Ascending aorta (tissue), 2 donors: ENCODE results near the gene WBP1L. TPM values are rescaled to one million over a fixed set of nuclear protein-coding genes. Genes with fewer than 3 reads are reported as not detected.

Experiments
- DNase-seq, 2 donors: peaks; one replicate each; pipeline ENCODE4 v3.0.0-alpha.2; 2019; ENCODE audit warnings: low spot score in 2 of 2
- H3K27ac ChIP-seq, 2 donors: fragments of 200-600 bp; sonication (generic); one replicate each; pipeline ENCODE4 v1.5.1; 2016 to 2017; ENCODE audit warnings: mild to moderate bottlenecking in 1 of 2
- H3K27me3 ChIP-seq: fragments of 200-600 bp; sonication (generic); one replicate; pipeline ENCODE4 v1.5.1; 2017
- H3K36me3 ChIP-seq, 2 donors: fragments of 200-600 bp; sonication (generic); one replicate each; pipeline ENCODE4 v1.5.1; 2016
- H3K4me1 ChIP-seq, 2 donors: fragments of 200-600 bp; sonication (generic); one replicate each; pipeline ENCODE4 v1.5.1; 2016 to 2017; ENCODE audit warnings: mild to moderate bottlenecking in 1 of 2
- H3K4me3 ChIP-seq, 2 donors: fragments of 200-600 bp; sonication (generic); one replicate each; pipeline ENCODE4 v1.5.1; 2016 to 2017; ENCODE audit warnings: mild to moderate bottlenecking in 1 of 2
- H3K9me3 ChIP-seq, 2 donors: fragments of 200-600 bp; sonication (generic); one replicate each; pipeline ENCODE4 v1.5.1; 2016
- intact Hi-C: fragments of 100-400 bp; cut with DNase I; formaldehyde crosslinking; loops from one replicate; pipeline ENCODE4 v1.15.1; 2023
- total RNA-seq: library from RNA; depleted of rRNA; stranded (reverse); fragments of >200 nt; gene quantifications from one replicate; pipeline ENCODE4 v1.1.0, GENCODE V29; 2016
- TF ChIP-seq, protein P1 (sequence below), 3 experiments: fragments of 200-600 bp in 2 of 3; fragments of 450-650 bp in 1 of 3; sonication (generic) in 2 of 3; IDR thresholded peaks; one replicate each; pipeline ENCODE4 v1.5.1; 2016 to 2019; ENCODE audit warnings: antibody characterized with exemption in 3 of 3, mild to moderate bottlenecking in 1 of 3, moderate library complexity in 1 of 3

The WBP1L gene
- total RNA-seq, 1 donor from 2014 or later = 107 TPM

DNA sequence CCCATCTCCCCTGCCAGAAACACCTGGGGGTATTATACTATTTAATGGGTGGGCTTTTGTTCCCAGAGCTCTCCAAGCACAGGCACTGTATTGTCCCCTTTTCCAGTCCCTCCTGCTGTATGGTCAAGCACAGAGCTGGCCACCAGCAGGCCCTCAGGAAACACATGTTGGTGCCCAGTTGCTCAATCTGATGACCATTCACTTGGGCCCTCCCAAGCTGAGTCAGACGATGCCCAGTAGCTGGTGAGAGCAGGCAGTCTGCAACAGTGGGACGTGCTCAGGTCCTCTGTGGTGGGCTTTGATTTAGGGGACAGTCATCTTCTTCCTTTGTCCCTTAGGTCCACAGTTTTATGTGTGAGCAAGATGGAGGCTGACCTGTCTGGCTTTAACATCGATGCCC, 17.5 kb upstream of the WBP1L start:
- H3K27ac ChIP-seq = no peak overlapping the region
- H3K27me3 ChIP-seq = no peaks in the 10 kb centered on the region
- H3K9me3 ChIP-seq = no peaks in the 10 kb centered on the region
- no peak overlapping the region for H3K4me3 ChIP-seq
- TF ChIP-seq, protein P1, sequence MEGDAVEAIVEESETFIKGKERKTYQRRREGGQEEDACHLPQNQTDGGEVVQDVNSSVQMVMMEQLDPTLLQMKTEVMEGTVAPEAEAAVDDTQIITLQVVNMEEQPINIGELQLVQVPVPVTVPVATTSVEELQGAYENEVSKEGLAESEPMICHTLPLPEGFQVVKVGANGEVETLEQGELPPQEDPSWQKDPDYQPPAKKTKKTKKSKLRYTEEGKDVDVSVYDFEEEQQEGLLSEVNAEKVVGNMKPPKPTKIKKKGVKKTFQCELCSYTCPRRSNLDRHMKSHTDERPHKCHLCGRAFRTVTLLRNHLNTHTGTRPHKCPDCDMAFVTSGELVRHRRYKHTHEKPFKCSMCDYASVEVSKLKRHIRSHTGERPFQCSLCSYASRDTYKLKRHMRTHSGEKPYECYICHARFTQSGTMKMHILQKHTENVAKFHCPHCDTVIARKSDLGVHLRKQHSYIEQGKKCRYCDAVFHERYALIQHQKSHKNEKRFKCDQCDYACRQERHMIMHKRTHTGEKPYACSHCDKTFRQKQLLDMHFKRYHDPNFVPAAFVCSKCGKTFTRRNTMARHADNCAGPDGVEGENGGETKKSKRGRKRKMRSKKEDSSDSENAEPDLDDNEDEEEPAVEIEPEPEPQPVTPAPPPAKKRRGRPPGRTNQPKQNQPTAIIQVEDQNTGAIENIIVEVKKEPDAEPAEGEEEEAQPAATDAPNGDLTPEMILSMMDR (IDR thresholded peaks at IDR 0.05) = no peak
- intact Hi-C loops = loop anchor here (5.0 kb wide), 1 partner anchor 346 kb away; no protein-coding TSS in a partner anchor
- peak; percentile 29 to 78 for DNase-seq
- peaks cover 0 to 7% of the 10 kb centered on the region in 2 donors for H3K4me1 ChIP-seq
- no peaks in the 10 kb centered on the region for H3K36me3 ChIP-seq

DNA sequence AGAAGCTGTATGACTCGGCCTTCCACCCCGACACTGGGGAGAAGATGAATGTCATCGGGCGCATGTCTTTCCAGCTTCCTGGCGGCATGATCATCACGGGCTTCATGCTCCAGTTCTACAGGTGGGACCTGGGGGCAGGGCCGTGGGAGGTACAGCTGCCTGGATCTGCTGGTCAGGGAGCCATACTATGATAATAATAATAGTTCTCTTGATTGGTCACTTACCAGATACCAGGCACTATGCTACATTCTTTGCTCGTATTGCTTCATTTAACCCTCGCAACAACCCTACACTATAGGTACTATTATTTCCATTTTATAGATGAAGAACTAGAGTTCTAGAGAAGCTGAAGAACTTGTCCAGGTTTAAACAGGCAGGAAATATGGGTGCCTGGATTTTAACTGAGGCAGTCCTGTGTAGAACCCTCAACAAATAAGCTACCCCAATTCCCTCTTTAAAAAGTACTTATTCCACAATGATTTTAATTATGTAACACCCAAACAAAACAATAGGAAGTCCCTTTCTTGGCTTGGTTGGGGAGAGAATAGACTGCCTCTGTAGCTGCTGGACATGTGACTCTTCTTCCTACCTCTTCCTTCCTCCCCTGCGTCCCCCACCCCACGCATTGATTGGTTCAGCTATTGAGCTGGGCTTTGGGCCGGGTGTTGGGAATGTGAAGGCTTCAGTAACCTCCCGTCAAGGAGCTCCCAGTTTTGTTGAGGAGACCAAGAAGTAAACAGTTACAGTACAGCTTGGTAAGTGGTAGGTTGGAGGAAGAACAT, 16.5 kb upstream of the WBP1L start:
- Histone ChIP-seq H3K9me3 (no peaks in the 10 kb centered on the region), H3K4me3 (no peak overlapping the region), H3K27me3 (no peaks in the 10 kb centered on the region), H3K27ac (no peak overlapping the region), H3K36me3 (no peaks in the 10 kb centered on the region), H3K4me1 (peaks cover 0 to 7% of the 10 kb centered on the region in 2 donors)
- DNase-seq = no peak
- intact Hi-C loops = loop anchor here (5.0 kb wide), 1 partner anchor 345 kb away; no protein-coding TSS in a partner anchor
- TF ChIP-seq, protein P1 (IDR thresholded peaks at IDR 0.05) = no peak

DNA sequence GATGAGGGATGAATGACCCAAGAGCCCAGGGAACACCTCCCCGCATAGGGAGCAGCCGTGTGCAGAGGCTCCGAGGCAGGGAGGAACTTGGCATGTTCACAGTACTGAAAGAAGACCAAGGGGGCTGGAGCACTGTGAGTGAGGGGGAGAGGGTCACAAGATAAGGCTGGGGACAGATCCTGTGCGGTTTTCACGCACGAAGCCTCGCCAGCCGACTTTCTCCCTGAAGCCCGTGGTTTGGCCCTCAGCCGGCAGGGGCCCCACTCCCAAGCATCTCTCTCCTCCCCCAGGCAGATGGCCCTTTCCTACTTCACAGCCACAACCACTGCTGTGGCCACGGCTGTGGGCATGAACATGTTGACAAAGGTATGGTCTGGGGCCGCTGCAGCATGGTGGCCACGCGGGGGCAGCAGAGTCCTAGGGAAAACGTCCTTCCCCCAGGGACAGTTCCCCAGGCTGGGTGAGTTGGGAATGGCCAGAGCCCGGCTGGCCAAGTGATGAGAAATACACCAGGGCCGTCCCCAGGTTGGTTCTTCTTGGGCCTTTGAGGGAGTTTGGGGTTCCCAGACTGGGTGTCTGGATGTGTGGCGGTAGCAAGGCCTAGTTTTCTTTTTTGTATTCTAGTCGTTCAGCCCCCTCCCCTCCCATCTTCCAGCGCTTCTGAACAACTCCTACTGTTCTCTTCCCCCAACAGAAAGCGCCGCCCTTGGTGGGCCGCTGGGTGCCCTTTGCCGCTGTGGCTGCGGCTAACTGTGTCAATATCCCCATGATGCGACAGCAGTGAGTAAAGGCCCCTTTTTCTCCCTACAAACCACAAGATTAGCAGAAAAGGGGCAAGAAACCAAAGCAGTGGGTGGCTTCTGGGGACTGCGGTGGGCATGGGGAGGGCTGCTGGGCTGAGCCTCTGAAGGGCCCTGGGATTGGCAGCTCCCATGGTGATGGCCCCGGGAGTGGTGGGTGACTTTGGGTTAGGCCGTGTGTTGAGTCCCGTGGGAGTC, 14.4 kb upstream of the WBP1L start:
- H3K27me3 ChIP-seq = no peaks in the 10 kb centered on the region
- TF ChIP-seq, protein P1 (IDR thresholded peaks at IDR 0.05) = peak; percentile 92 to 94 (median 92)
- peaks cover 0 to 5% of the 10 kb centered on the region in 2 donors for H3K36me3 ChIP-seq
- no peaks in the 10 kb centered on the region for H3K9me3 ChIP-seq
- no peak overlapping the region for H3K27ac ChIP-seq
- intact Hi-C loops = loop anchor here (1.0 to 5.0 kb wide), 3 partner anchors 106 to 343 kb away; no protein-coding TSS in a partner anchor
- peak; percentile 48 to 93 for DNase-seq
- peaks cover 0 to 7% of the 10 kb centered on the region in 2 donors for H3K4me1 ChIP-seq
- H3K4me3 ChIP-seq = no peak overlapping the region

DNA sequence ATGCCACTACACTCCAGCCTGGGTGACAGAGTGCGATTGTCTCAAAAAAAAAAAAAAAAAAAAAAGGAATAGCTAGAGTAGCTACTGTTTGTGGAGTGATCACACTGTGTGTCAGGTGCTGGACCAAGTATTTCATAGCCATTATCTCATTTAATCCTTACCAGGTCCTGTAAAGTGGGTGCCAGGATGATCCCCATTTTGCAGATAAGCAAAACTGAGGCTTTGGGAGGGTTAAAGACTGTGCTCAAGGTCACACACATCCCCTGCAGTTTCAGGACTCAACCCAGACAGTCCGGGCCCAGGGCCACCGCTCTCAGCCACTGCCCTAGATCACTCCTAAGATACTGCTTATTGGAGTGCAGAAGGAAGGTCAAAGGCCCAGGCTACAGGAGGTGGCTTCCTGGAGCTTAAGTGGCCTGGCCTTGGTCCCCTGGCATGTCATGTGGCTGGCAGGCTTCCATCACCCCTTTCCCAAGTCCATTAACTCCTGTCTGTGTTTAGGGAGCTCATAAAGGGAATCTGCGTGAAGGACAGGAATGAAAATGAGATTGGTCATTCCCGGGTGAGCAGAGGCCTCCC, 12.4 kb upstream of the WBP1L start:
- intact Hi-C loops = no loop called here
- Histone ChIP-seq H3K36me3 (peaks cover 0 to 5% of the 10 kb centered on the region in 2 donors), H3K4me1 (peaks cover 0 to 7% of the 10 kb centered on the region in 2 donors), H3K27me3 (no peaks in the 10 kb centered on the region), H3K27ac (no peak overlapping the region), H3K4me3 (no peak overlapping the region), H3K9me3 (no peaks in the 10 kb centered on the region)
- TF ChIP-seq, protein P1 (IDR thresholded peaks at IDR 0.05) = no peak
- no peak for DNase-seq

DNA sequence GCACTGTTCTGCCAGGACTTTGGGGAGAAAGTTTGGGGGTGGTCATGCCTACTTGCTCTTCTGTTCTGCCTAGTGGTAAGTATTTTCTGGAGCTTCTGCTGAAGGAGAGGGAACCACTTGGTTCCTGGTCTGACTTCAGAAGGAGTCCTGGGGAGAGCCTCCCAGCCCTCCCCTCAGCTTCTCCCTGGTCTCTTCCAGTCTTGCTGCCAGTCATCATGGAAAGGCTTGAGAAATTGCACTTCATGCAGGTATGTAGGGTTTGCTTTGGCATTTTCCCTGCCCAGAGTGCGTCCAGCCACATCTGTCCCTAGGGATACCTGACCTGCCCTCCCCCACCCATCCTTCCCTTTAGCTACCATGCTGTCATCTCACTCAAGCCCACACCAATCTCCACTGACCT, 11.1 kb upstream of the WBP1L start:
- Histone ChIP-seq H3K4me1 (peaks cover 0 to 7% of the 10 kb centered on the region in 2 donors), H3K4me3 (no peak overlapping the region), H3K27ac (no peak overlapping the region), H3K27me3 (no peaks in the 10 kb centered on the region), H3K36me3 (peaks cover 0 to 5% of the 10 kb centered on the region in 2 donors), H3K9me3 (no peaks in the 10 kb centered on the region)
- DNase-seq = no peak
- TF ChIP-seq, protein P1 (IDR thresholded peaks at IDR 0.05) = no peak
- intact Hi-C loops = no loop called here
